Effector CD8-positive, alpha-beta T cell (primary cell): ENCODE data around the gene VOPP1.

Experiments
- DNase-seq: peaks from one replicate; lab custom pipeline; 2025; lab: John Stamatoyannopoulos, UW

VOPP1 gene

DNA sequence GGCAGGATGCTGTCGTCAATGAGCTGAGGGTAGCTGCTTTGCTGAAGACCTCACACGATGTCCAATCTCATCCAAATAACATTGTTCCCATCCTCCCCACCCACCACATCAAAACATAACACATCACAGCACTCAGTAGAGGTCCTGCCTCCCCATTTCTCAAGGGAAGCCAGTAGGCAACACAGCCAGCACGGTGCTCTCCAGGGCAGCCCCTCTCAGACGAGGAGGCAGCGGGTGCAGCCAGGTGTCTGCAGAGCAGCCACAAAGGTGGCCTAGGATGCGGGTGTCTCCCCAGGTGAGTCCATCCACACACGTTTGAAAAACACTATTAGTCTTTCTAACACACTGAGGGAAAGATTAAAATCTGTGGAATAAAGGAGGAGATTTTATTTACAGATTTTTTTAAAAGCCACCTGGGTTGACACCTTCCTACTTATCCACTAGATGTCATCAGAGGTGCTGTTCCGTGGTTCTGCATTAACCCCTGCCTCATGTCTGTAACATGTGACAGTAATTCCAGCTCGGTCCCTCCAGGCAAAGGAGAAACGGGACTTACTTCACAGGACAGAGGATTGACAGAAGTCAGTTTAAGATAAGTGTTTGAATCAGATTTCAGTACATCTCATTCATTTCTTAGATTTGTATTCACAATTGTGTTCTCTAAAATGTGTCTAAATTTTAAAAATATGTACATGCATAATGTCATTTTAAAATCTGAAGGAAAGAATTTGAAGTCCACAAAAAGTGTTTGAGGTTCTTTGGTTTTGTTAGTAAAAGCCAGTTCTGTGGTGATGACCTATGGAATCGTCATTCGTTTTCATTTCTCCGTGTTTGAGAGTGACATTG is 139.1 kb downstream of the VOPP1 start:
- DNase-seq = no peak

DNA sequence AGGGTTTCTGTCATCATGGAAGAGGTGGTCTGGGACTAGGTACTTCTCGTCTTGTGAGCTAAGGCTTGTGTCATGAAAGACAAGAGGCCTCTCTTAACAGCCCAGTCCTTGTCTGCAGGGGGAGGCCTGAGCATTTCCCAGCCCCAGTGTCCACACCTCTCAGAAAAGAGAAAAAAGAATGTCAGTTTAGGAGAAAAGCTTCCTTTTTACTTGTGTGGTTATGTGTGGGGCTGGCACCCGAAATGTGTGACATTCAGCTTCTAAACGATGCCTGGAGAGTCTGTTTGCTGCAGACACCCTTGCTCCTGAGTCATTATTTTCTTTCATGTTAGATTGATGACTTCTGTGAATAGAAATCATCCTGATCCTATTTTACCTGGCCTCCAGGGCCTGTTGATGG is 139.8 kb downstream of the VOPP1 start:
- DNase-seq = no peak

DNA sequence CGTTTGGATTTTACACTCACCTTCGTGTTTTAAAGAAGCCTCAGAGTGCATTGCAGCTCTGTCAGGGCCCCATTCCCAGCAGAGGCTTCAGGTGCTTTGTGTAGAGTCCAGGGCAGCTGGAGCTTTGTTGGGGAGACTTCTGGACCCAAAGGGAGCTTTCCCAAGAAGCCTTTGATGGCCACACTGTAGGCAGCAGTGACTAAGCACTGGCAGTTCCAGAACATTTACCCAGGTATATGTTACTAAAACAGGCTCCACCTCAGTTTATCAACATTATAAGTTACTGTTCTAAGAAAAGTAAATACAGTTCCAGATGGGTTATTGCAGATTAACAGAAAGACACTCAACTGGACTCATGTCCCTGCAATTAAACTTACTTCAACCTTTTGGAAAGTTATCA is 140.4 kb downstream of the VOPP1 start:
- DNase-seq = no peak

DNA sequence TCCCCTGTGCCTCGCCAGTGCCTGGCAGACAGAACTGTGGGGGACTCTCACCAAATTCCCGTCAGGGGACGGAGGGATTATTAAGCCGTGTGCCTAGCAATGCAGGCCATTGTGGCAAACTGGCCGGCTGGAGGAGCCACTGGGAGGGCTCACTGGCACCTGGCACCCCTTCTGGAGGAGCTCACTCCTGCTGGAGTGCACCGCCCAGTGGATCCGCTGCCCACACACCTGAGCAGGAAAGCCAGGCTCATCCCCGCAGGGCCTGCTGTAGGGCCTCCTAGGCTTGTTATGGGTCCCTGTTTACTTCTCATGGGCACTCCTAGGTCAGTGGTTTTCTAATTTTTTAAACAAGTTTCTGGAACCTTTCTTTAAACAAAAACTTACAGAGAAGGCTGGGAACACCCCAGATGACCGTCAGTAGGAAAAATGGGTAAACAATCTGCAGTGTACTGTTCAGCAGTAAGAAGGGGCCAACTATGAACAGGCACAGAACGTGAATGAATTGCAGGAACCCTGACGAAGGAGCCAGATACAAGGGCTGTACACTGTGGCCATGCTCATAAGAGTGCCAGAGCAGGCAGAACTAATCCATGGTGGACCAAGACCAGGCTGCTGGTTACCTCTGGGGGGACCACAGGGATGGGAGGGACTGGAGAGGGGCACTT is 142.3 kb downstream of the VOPP1 start:
- DNase-seq = no peak

DNA sequence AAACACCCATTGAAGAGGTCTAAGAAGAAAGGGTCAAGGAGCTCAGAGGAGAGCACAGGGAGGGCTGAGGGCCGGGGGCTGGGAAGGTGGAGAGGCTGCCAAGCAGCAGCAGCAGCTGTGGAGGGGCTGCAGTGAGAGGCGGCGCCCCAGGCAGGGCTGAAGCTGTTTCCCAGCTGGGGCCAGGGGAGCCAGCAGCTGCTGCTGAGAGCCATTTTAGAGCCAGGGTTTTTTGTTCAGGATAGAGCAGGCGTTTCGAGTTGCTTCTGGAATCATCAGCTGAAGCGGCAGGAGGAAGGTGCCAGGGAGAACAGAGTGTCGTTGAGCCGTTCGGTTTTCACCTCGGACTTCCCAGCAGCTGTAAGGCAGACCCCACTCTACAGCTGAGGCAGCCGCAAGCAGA is 144.5 kb downstream of the VOPP1 start:
- DNase-seq = no peak

DNA sequence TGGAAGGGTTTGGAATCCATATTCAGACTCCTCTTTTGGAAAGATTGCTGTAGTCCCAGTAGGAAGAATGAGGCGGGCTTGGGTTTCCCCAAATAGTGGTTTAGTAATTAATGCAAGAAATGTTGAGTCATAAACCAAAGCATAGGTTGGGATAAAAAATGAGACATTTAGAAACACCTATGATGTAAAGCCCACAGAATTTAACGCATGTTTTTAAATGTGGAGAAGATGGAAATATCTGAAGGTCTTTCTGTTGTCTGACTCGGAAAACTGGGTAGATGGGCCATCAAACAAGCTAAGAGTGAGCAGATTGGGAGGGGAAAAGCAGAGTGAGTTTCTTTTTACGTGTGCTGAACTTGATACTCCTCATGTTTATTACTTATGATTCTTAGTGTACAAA is 145.0 kb downstream of the VOPP1 start:
- DNase-seq = no peak

DNA sequence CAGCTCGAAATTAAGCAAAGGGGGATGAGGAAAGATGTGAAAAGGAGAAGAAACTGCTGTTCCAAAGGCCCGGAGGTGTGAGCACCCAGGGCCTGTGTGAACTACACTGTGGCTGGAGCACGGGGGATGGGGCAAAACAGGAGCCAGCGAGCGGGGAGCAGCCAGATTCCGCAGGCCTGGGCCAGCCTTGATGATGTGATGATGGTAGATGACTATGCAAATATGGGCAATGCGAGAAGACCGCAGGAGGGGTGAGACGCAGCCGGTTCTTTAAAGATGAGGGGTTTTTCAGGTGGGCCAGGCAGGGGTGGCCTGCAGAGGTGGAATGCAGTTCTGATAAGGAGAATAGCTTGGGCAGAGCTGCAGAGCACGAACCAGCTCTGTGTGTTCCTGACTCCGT is 145.6 kb downstream of the VOPP1 start:
- no peak for DNase-seq

DNA sequence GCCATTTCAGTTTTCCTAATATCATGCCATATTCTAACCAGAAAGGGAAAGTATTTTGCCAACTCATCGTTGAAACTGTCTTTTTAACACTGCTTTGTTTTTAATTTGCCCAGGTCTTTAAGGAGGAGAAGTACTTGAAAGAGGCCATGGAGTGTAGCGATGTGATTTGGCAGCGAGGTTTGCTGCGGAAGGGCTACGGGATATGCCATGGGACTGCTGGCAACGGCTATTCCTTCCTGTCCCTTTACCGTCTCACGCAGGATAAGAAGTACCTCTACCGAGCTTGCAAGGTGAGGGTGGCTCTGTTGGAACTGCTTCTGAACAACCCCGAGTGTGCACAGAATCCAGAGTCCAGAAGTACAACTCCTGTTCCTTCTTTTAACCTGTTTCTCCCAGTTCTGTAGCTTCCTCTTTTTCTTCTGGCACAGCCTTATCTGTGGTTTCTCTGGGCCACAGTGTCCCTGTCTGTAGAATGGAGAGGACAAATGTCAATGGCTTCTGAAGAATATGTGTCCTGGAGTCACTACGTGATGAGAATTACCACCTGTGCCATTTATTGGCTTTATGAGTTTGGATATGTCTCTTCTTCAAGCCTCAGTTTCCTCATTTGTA is 147.1 kb downstream of the VOPP1 start:
- no peak for DNase-seq

DNA sequence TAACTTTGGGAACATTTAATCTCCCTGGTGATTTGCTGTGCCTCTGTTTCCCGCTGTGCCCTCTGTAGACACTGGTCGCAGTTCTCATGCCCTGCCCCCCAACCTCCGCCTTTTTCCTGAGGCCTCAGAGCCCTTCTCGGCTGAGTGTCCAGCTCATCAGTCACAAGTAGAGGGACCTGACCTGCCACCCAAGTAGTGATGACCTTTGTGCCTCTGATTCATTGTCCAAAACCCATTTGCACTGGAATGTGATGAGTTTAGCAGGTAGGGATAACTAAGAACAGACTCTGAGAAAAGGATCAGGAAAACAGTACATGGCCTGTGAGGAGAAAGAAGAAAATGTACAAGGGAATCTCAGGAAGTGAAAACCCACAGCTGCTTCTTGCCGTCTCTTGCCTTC is 148.4 kb downstream of the VOPP1 start:
- DNase-seq = no peak

DNA sequence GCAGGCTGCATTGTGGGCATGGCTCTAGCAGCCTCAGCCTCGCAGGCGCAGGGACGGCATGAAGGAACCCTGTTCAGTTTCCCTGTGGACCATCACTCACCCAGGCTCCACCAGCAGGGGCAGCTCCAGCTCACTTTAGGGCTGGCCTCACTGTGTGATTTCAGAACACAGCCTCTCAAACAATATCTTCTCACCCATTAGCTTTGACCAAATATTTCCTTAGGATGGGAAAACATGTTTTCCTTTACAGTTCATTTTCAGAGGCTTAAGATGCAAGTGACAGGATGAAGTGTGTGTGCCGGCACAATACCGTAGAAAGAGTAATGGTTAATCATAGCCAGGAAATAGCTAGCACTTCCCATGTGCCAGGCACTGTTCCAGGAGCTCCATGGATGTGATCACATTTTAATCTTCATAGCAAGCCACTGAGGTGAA is 149.0 kb downstream of the VOPP1 start:
- no peak for DNase-seq
